Natural killer cell (primary cell): Measurements from ENCODE around the gene MMP24OS. TPM values are rescaled to one million over a fixed set of nuclear protein-coding genes. Genes with fewer than 3 reads are reported as not detected.

Experiments used
- ATAC-seq, 3 donors: fragments of 150-1000 bp in 2 of 3; fragments of 200-7000 bp in 1 of 3; cut with Tn5 transposase; 1 replicate in 1 of 3; 2 replicates in 2 of 3; pipeline ENCODE4 v1.10.0; 2021; ENCODE audit warnings: mild to moderate bottlenecking in 2 of 3, moderate library complexity in 2 of 3
- DNase-seq, 2 donors: peaks; one replicate each; pipeline versions ENCODE4 v3.0.0 to v3.0.0-alpha.2; 2013 to 2021; ENCODE audit warnings: mixed read lengths in 1 of 2
- H3K27ac ChIP-seq: one replicate; pipeline ENCODE4 v1.5.1; 2013; ENCODE audit warnings: mild to moderate bottlenecking, low read length
- H3K27me3 ChIP-seq: one replicate; pipeline ENCODE4 v1.6.1; 2013; ENCODE audit warnings: low read length; ENCODE audit not compliant: control insufficient read depth, insufficient read depth
- H3K36me3 ChIP-seq: one replicate; pipeline ENCODE4 v1.6.1; 2013; ENCODE audit warnings: low read length; ENCODE audit not compliant: control insufficient read depth, insufficient read depth
- H3K4me1 ChIP-seq: one replicate; pipeline ENCODE4 v1.6.1; 2013; ENCODE audit warnings: low read length; ENCODE audit not compliant: control insufficient read depth, insufficient read depth
- H3K4me3 ChIP-seq: one replicate; pipeline ENCODE4 v1.5.1; 2013; ENCODE audit warnings: low read length
- H3K9me3 ChIP-seq: one replicate; pipeline ENCODE4 v1.6.1; 2013; ENCODE audit warnings: low read length; ENCODE audit not compliant: control insufficient read depth, insufficient read depth
- H3K27ac Mint-ChIP-seq, 2 donors: one replicate each; pipeline ENCODE4 v1.8.0; 2022; ENCODE audit warnings: mild to moderate bottlenecking in 2 of 2, mixed read lengths in 2 of 2, moderate library complexity in 1 of 2
- H3K27me3 Mint-ChIP-seq, 2 donors: one replicate each; pipeline ENCODE4 v1.8.0; 2022; ENCODE audit warnings: low read depth in 2 of 2, mixed read lengths in 2 of 2
- H3K36me3 Mint-ChIP-seq: one replicate; pipeline ENCODE4 v1.8.0; 2022; ENCODE audit warnings: mixed read lengths
- H3K4me1 Mint-ChIP-seq, 2 donors: one replicate each; pipeline ENCODE4 v1.8.0; 2022; ENCODE audit warnings: mixed read lengths in 2 of 2
- H3K4me3 Mint-ChIP-seq: one replicate; pipeline ENCODE4 v1.8.0; 2022; ENCODE audit warnings: mild to moderate bottlenecking, moderate library complexity, mixed read lengths
- H3K9me3 Mint-ChIP-seq, 2 donors: one replicate each; pipeline ENCODE4 v1.8.0; 2022; ENCODE audit warnings: mixed read lengths in 2 of 2
- CTCF ChIP-seq: fragments of 200-600 bp; IDR thresholded peaks from one replicate; pipeline ENCODE4 v1.8.0; 2022; ENCODE audit warnings: antibody characterized with exemption
- WGBS: methylation state at CpG from one replicate; pipeline ENCODE4 v1.1.7; 2013; ENCODE audit warnings: missing lambda C conversion rate; ENCODE audit not compliant: insufficient coverage; 5-methylcytosine and 5-hydroxymethylcytosine counted together
- intact Hi-C: fragments of 100-400 bp; cut with micrococcal nuclease; formaldehyde crosslinking; loops from one replicate; pipeline ENCODE4 v1.14.2; 2022
- total RNA-seq, 4 donors: library from RNA; stranded (reverse); fragments of 120-200 nt in 1 of 4; gene quantifications; one replicate each; pipeline versions ENCODE4 v1.2.3 to v1.2.4, GENCODE V29; 2013 to 2022

The MMP24OS gene
- total RNA-seq, 3 donors from 2014 or later (not counting 1 experiment from before 2014, with no cell fraction given) = 76.5 to 92.7 (median 86.6) TPM

GRCh38 chr20:35246723-35247122 lies 31.2 kb downstream of the MMP24OS start:
- no peaks in the 10 kb centered on the region for H3K27me3 ChIP-seq
- H3K27ac Mint-ChIP-seq = no peak overlapping the region
- TF ChIP-seq CTCF = no peak
- H3K4me3 Mint-ChIP-seq = no peak overlapping the region
- WGBS = 94% methylated on average over 12 of the region's 12 CpGs
- no peaks in the 10 kb centered on the region for H3K36me3 Mint-ChIP-seq
- H3K27ac ChIP-seq = no peak overlapping the region
- no peaks in the 10 kb centered on the region for H3K27me3 Mint-ChIP-seq
- H3K9me3 ChIP-seq = no peaks in the 10 kb centered on the region
- intact Hi-C loops = no loop called here
- H3K9me3 Mint-ChIP-seq = no peaks in the 10 kb centered on the region
- H3K4me3 ChIP-seq = no peak overlapping the region
- H3K4me1 Mint-ChIP-seq = peaks cover 14 to 15% of the 10 kb centered on the region in 2 donors
- DNase-seq (no peak), ATAC-seq (no peak)
- H3K36me3 ChIP-seq = no peaks in the 10 kb centered on the region
- peaks cover 20% of the 10 kb centered on the region for H3K4me1 ChIP-seq

GRCh38 chr20:35243986-35244385 lies 33.9 kb downstream of the MMP24OS start:
- no peaks in the 10 kb centered on the region for H3K9me3 ChIP-seq
- H3K4me3 ChIP-seq = no peak overlapping the region
- Mint-ChIP-seq H3K27me3 (peaks cover 0 to 6% of the 10 kb centered on the region in 2 donors), H3K4me1 (peaks cover 5 to 11% of the 10 kb centered on the region in 2 donors), H3K9me3 (no peaks in the 10 kb centered on the region), H3K4me3 (no peak overlapping the region), H3K36me3 (no peaks in the 10 kb centered on the region), H3K27ac (no peak overlapping the region)
- ATAC-seq (no peak), DNase-seq (no peak)
- H3K27me3 ChIP-seq = no peaks in the 10 kb centered on the region
- TF ChIP-seq CTCF = no peak
- peaks cover 3% of the 10 kb centered on the region for H3K4me1 ChIP-seq
- no peaks in the 10 kb centered on the region for H3K36me3 ChIP-seq
- 83% methylated on average over 2 of the region's 2 CpGs for WGBS
- intact Hi-C loops = no loop called here
- H3K27ac ChIP-seq = no peak overlapping the region

GRCh38 chr20:35243317-35243716 lies 34.6 kb downstream of the MMP24OS start:
- Histone ChIP-seq H3K4me1 (peaks cover 8% of the 10 kb centered on the region), H3K36me3 (no peaks in the 10 kb centered on the region), H3K9me3 (no peaks in the 10 kb centered on the region), H3K27ac (no peak overlapping the region), H3K27me3 (no peaks in the 10 kb centered on the region), H3K4me3 (no peak overlapping the region)
- ATAC-seq (no peak), DNase-seq (no peak)
- TF ChIP-seq CTCF = no peak
- Mint-ChIP-seq H3K36me3 (no peaks in the 10 kb centered on the region), H3K9me3 (no peaks in the 10 kb centered on the region), H3K4me3 (no peak overlapping the region), H3K27me3 (peaks cover 0 to 6% of the 10 kb centered on the region in 2 donors), H3K27ac (no peak overlapping the region), H3K4me1 (peaks cover 11 to 17% of the 10 kb centered on the region in 2 donors)
- intact Hi-C loops = no loop called here
- 80% methylated on average over 1 of the region's 2 CpGs for WGBS

GRCh38 chr20:35240811-35241293 lies 37.1 kb downstream of the MMP24OS start:
- DNase-seq (no peak), ATAC-seq (no peak)
- no peaks in the 10 kb centered on the region for H3K27me3 ChIP-seq
- no peaks in the 10 kb centered on the region for H3K36me3 Mint-ChIP-seq
- intact Hi-C loops = no loop called here
- H3K36me3 ChIP-seq = peaks cover 2% of the 10 kb centered on the region
- TF ChIP-seq CTCF = no peak
- H3K27ac ChIP-seq = no peak overlapping the region
- peaks cover 0 to 6% of the 10 kb centered on the region in 2 donors for H3K27me3 Mint-ChIP-seq
- no peak overlapping the region for H3K27ac Mint-ChIP-seq
- 96% methylated on average over 2 of the region's 2 CpGs for WGBS
- H3K9me3 ChIP-seq = no peaks in the 10 kb centered on the region
- no peak overlapping the region for H3K4me3 Mint-ChIP-seq
- H3K4me1 Mint-ChIP-seq = peaks cover 16 to 22% of the 10 kb centered on the region in 2 donors
- no peaks in the 10 kb centered on the region for H3K9me3 Mint-ChIP-seq
- no peak overlapping the region for H3K4me3 ChIP-seq
- H3K4me1 ChIP-seq = peaks cover 8% of the 10 kb centered on the region
